Measurements from ENCODE around the gene JPH4. TPM values are rescaled to one million over a fixed set of nuclear protein-coding genes. Genes with fewer than 3 reads are reported as not detected.
"Not testable (repeated sequence)": the region's sequence is repeated elsewhere in the genome, so short reads cannot be mapped to it uniquely, and the experiment has no call there.

JPH4 gene
- total RNA-seq, 1 experiment from 2014 or later: not detected

DNA sequence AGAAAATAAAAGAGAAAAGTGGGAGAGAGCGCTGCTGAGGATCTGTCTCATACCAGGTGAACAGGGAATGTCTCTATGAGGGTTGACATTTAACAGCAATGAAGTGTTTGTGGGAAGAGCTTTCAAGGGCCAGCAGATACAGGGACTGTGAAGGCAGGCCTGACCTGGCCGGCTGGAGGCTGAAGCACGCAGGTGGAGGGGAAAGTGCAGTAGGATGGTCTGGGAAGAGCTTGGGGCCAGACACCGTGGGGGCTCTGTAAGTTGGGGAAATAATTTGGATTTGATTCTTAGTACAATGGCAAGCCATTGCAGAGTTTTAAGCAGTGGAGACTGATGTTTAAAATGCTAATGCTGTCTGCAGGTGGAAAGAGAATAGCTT, 33.8 kb upstream of the JPH4 start:
- ChIA-PET CTCF (interaction anchor here (1.5 kb wide), 1 partner anchor 23 kb away, joined by 6 read pairs; no protein-coding TSS in a partner anchor), POLR2A (interaction anchor here (0.6 kb wide), 1 partner anchor 8 kb away, joined by 4 read pairs; no protein-coding TSS in a partner anchor)
- no peaks in the 10 kb centered on the region for H3K27me3 Mint-ChIP-seq (ENCODE audit: insufficient read depth, unreplicated experiment)
- BruUV-seq (replicated peaks): no TSS peak
- Histone ChIP-seq H3K36me3 (ENCODE audit: control insufficient read depth, insufficient read depth, low read length) (no peaks in the 10 kb centered on the region), H3K4me1 (peaks cover 23% of the 10 kb centered on the region), H3K27me3 (replicated peaks; ENCODE audit: control insufficient read depth, insufficient read depth, low read length) (no peaks in the 10 kb centered on the region), H3K4me3 (ENCODE audit: low read depth, low read length) (no peak overlapping the region), H3K9me3 (no peaks in the 10 kb centered on the region)
- H3K36me3 Mint-ChIP-seq (ENCODE audit: insufficient read depth, unreplicated experiment): peaks cover 5% of the 10 kb centered on the region
- peaks cover 26% of the 10 kb centered on the region for H3K9me3 Mint-ChIP-seq (ENCODE audit: unreplicated experiment)
- TF ChIP-seq, protein P1, sequence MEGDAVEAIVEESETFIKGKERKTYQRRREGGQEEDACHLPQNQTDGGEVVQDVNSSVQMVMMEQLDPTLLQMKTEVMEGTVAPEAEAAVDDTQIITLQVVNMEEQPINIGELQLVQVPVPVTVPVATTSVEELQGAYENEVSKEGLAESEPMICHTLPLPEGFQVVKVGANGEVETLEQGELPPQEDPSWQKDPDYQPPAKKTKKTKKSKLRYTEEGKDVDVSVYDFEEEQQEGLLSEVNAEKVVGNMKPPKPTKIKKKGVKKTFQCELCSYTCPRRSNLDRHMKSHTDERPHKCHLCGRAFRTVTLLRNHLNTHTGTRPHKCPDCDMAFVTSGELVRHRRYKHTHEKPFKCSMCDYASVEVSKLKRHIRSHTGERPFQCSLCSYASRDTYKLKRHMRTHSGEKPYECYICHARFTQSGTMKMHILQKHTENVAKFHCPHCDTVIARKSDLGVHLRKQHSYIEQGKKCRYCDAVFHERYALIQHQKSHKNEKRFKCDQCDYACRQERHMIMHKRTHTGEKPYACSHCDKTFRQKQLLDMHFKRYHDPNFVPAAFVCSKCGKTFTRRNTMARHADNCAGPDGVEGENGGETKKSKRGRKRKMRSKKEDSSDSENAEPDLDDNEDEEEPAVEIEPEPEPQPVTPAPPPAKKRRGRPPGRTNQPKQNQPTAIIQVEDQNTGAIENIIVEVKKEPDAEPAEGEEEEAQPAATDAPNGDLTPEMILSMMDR (IDR thresholded peaks at IDR 0.05; ENCODE audit: insufficient read depth in 1 of 2, low read depth in 1 of 2, low read length in 1 of 2, severe bottlenecking in 1 of 2, unreplicated experiment in 1 of 2): no peak
- intact Hi-C loops (cut with micrococcal nuclease; ENCODE audit: unreplicated experiment): no loop called here
- no peak for DNase-seq
- no peak overlapping the region for H3K4me3 Mint-ChIP-seq (ENCODE audit: unreplicated experiment)
- H3K27ac Mint-ChIP-seq (ENCODE audit: unreplicated experiment): no peak overlapping the region
- H3K4me1 Mint-ChIP-seq (ENCODE audit: low read depth, unreplicated experiment): peaks cover 28% of the 10 kb centered on the region

DNA sequence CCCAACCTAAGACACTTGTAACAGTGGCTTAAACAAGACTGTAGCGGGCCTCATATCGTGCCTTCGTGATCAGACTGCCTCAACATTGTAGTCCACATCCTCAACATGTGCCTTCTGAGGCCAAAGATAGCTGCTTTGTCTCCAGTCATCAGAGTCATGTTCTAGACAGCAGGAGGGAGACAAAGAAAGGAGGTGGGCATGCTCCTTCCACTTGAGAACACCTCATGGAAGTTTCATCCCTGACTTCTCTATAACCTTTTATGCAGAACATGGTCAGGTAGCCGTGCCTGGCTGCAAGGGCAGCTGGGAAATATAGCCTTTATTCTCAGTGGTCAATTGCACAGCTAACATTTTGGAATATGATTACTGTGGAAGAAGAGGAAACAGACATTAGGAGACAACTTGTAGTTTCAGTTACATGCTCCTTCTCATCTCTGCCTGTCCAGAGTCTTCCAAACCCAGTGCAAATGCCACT, 32.3 kb upstream of the JPH4 start:
- Histone ChIP-seq H3K9me3 (no peaks in the 10 kb centered on the region), H3K4me1 (peaks cover 23% of the 10 kb centered on the region), H3K4me3 (ENCODE audit: low read depth, low read length) (no peak overlapping the region), H3K27me3 (replicated peaks; ENCODE audit: control insufficient read depth, insufficient read depth, low read length) (no peaks in the 10 kb centered on the region), H3K36me3 (ENCODE audit: control insufficient read depth, insufficient read depth, low read length) (no peaks in the 10 kb centered on the region)
- no TSS peak for BruUV-seq (replicated peaks)
- TF ChIP-seq, protein P1 (IDR thresholded peaks at IDR 0.05; ENCODE audit: insufficient read depth in 1 of 2, low read depth in 1 of 2, low read length in 1 of 2, severe bottlenecking in 1 of 2, unreplicated experiment in 1 of 2): no peak
- peaks cover 26% of the 10 kb centered on the region for H3K9me3 Mint-ChIP-seq (ENCODE audit: unreplicated experiment)
- POLR2A ChIA-PET: no interaction called here
- H3K4me1 Mint-ChIP-seq (ENCODE audit: low read depth, unreplicated experiment): peaks cover 28% of the 10 kb centered on the region
- H3K36me3 Mint-ChIP-seq (ENCODE audit: insufficient read depth, unreplicated experiment): peaks cover 5% of the 10 kb centered on the region
- CTCF ChIA-PET: interaction anchor here (0.5 to 1.6 kb wide), 2 partner anchors 21 to 55 kb away, joined by 4 to 5 read pairs; no protein-coding TSS in a partner anchor
- H3K27me3 Mint-ChIP-seq (ENCODE audit: insufficient read depth, unreplicated experiment): no peaks in the 10 kb centered on the region
- intact Hi-C loops (cut with micrococcal nuclease; ENCODE audit: unreplicated experiment): no loop called here
- no peak for DNase-seq
- H3K4me3 Mint-ChIP-seq (ENCODE audit: unreplicated experiment): no peak overlapping the region
- no peak overlapping the region for H3K27ac Mint-ChIP-seq (ENCODE audit: unreplicated experiment)

DNA sequence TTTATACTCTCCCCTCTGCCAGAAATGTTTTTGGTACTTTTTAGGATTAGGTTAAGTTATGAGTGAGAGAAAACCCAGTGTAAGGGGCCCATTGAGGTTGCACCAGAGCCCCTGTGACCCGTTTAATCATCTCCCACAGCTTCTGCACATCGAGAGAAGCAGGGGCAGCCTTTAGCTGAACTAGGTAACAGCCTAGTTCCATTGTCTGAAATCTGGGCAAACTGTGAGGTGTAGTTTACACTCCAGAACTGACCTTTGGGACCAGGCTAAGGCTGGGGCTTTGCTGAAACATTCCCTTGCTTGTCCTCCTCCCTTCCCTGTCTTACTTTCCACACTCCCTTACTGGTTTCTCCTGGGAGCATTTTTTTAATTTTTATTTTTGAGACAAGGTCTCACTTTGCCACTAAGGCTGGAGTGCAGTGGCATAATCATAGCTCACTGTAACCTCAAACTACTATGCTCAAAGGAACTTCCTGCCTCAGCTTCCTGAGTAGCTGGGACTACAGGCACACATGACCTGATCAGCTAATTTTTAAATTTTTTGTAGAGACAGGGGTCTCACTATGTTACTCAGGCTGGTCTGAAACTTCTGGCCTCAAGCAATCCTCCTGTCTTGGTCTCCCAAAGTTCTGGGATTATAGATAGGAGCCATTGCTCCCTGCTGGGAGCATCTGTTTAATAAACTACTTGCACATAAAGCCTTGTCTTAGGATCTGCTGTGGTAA, 31.7 kb upstream of the JPH4 start:
- CTCF ChIA-PET: interaction anchor here (0.5 to 1.6 kb wide), 2 partner anchors 22 to 55 kb away, joined by 4 to 5 read pairs; no protein-coding TSS in a partner anchor
- intact Hi-C loops (cut with micrococcal nuclease; ENCODE audit: unreplicated experiment): no loop called here
- Histone ChIP-seq H3K4me1 (peaks cover 23% of the 10 kb centered on the region), H3K9me3 (no peaks in the 10 kb centered on the region), H3K36me3 (ENCODE audit: control insufficient read depth, insufficient read depth, low read length) (no peaks in the 10 kb centered on the region), H3K4me3 (ENCODE audit: low read depth, low read length) (no peak overlapping the region), H3K27me3 (replicated peaks; ENCODE audit: control insufficient read depth, insufficient read depth, low read length) (no peaks in the 10 kb centered on the region)
- no peak overlapping the region for H3K27ac Mint-ChIP-seq (ENCODE audit: unreplicated experiment)
- POLR2A ChIA-PET: no interaction called here
- DNase-seq: no peak
- peaks cover 28% of the 10 kb centered on the region for H3K4me1 Mint-ChIP-seq (ENCODE audit: low read depth, unreplicated experiment)
- peaks cover 26% of the 10 kb centered on the region for H3K9me3 Mint-ChIP-seq (ENCODE audit: unreplicated experiment)
- no TSS peak for BruUV-seq (replicated peaks)
- H3K4me3 Mint-ChIP-seq (ENCODE audit: unreplicated experiment): no peak overlapping the region
- TF ChIP-seq, protein P1 (IDR thresholded peaks at IDR 0.05; ENCODE audit: insufficient read depth in 1 of 2, low read depth in 1 of 2, low read length in 1 of 2, severe bottlenecking in 1 of 2, unreplicated experiment in 1 of 2): no peak
- H3K36me3 Mint-ChIP-seq (ENCODE audit: insufficient read depth, unreplicated experiment): peaks cover 5% of the 10 kb centered on the region
- H3K27me3 Mint-ChIP-seq (ENCODE audit: insufficient read depth, unreplicated experiment): no peaks in the 10 kb centered on the region

DNA sequence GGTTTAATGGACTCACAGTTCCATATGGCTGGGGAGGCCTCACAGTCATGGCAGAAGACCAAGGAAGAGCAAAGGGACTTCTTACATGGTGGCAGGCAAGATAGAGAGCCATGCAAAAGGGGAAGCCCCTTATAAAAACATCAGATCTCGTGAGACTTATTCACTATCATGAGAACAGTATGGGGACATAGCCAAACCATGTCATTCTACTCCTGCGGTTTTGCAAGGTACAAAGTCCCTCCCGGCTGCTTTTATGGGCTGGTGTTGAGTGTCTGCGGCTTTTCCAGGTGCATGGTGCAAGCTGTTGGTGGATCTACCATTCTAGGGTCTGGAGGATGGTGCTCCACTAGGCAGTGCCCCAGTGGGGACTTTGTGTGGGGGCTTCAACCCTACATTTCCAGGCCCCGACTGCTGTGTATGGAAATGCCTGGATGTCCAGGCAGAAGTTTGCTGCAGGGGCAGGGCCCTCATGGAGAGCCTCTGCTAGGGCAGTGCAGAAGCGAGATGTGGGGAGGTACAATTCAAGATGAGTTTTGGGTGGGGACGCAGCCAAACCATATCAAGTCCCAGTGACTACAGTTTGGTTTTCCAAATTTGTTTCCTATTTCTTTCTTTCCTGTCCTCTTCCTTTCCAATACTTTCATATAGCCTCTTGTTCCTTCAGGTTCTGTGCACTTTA, 31.0 kb upstream of the JPH4 start:
- POLR2A ChIA-PET: not testable (repeated sequence)

More for the DNA sequence above, 31.0 kb upstream of the JPH4 start:
- intact Hi-C loops (cut with micrococcal nuclease; ENCODE audit: unreplicated experiment); H3K27ac Mint-ChIP-seq (ENCODE audit: unreplicated experiment); H3K4me3 Mint-ChIP-seq (ENCODE audit: unreplicated experiment); H3K27me3 Mint-ChIP-seq (ENCODE audit: insufficient read depth, unreplicated experiment); H3K9me3 ChIP-seq; H3K4me3 ChIP-seq (ENCODE audit: low read depth, low read length); BruUV-seq (replicated peaks); H3K36me3 ChIP-seq (ENCODE audit: control insufficient read depth, insufficient read depth, low read length); H3K27me3 ChIP-seq (replicated peaks; ENCODE audit: control insufficient read depth, insufficient read depth, low read length); DNase-seq; CTCF ChIA-PET; H3K36me3 Mint-ChIP-seq (ENCODE audit: insufficient read depth, unreplicated experiment): not testable (repeated sequence)
- peaks cover 26% of the 10 kb centered on the region for H3K4me1 ChIP-seq
- H3K9me3 Mint-ChIP-seq (ENCODE audit: unreplicated experiment): peaks cover 26% of the 10 kb centered on the region
- H3K4me1 Mint-ChIP-seq (ENCODE audit: low read depth, unreplicated experiment): peaks cover 26% of the 10 kb centered on the region

Measured in Caco-2 (cell line).